SK-N-SH (cell line): ENCODE results near the gene C16orf96.

Experiments used
- CTCF ChIP-seq: fragments of 200-600 bp; sonication (generic); IDR thresholded peaks from 2 replicates; pipeline ENCODE4 v1.6.1; 2017; ENCODE audit warnings: antibody characterized with exemption, mild to moderate bottlenecking, moderate library complexity
- EP300 ChIP-seq, 2 experiments: IDR thresholded peaks; 2 replicates each; pipeline versions ENCODE4 v1.4.0 to v1.6.1; 2012; ENCODE audit warnings: borderline replicate concordance in 1 of 2, low read depth in 1 of 2, low read length in 1 of 2
- EZH2phosphoT487 ChIP-seq: fragments of 200-600 bp; sonication (generic); IDR thresholded peaks from 2 replicates; pipeline ENCODE4 v1.6.1; 2017; ENCODE audit warnings: low read depth, mixed run types, mild to moderate bottlenecking, antibody characterized with exemption, moderate library complexity, borderline replicate concordance
- MAX ChIP-seq: IDR thresholded peaks from 2 replicates; pipeline ENCODE4 v1.4.0; 2012; ENCODE audit warnings: low read depth
- MEF2A ChIP-seq: IDR thresholded peaks from 2 replicates; pipeline ENCODE4 v1.4.0; 2012; ENCODE audit warnings: low read depth, borderline replicate concordance
- MXI1 ChIP-seq: IDR thresholded peaks from 2 replicates; pipeline ENCODE4 v1.6.1; 2012; ENCODE audit warnings: mild to moderate bottlenecking, low read depth, low read length, improper control_type of control experiment
- NFIC ChIP-seq: IDR thresholded peaks from 2 replicates; pipeline ENCODE4 v1.4.0; 2012; ENCODE audit warnings: borderline replicate concordance
- POLR2AphosphoS5 ChIP-seq: IDR thresholded peaks from 2 replicates; pipeline ENCODE4 v1.6.1; 2012; ENCODE audit warnings: low read depth, low read length
- RFX5 ChIP-seq: IDR thresholded peaks from 2 replicates; pipeline ENCODE4 v1.6.1; 2012; ENCODE audit warnings: mild to moderate bottlenecking, improper control_type of control experiment, low read length
- USF2 ChIP-seq: fragments of 150-350 bp; IDR thresholded peaks from 2 replicates; pipeline ENCODE4 v1.6.1; 2017; ENCODE audit warnings: antibody characterized with exemption, low read length, low read depth, borderline replicate concordance
- ZBTB33 ChIP-seq: IDR thresholded peaks from 2 replicates; pipeline ENCODE4 v1.4.0; 2012; ENCODE audit warnings: low read depth, borderline replicate concordance

- TF ChIP-seq CTCF: no peak
- TF ChIP-seq MAX: no peak
- TF ChIP-seq EZH2phosphoT487: no peak
- no peak for TF ChIP-seq MXI1
- TF ChIP-seq ZBTB33: no peak
- no peak for TF ChIP-seq MEF2A
- TF ChIP-seq NFIC: no peak
- no peak for TF ChIP-seq EP300 (IDR thresholded peaks at IDR 0.05; ENCODE audit: borderline replicate concordance in 1 of 2, low read depth in 1 of 2, low read length in 1 of 2)
- TF ChIP-seq RFX5: no peak
- TF ChIP-seq USF2: no peak
- TF ChIP-seq POLR2AphosphoS5: no peak
Observed at GRCh38 chr16:4510131-4510530, 46.0 kb upstream of the C16orf96 start.
